Tibial artery (tissue), 4 donors: ENCODE results near the gene KRTAP10-9.

ENCODE experiments used
- DNase-seq, 2 donors: peaks; one replicate each; pipeline ENCODE4 v3.0.0-alpha.2; 2019
- H3K27ac ChIP-seq, 2 donors: fragments of 200-600 bp; sonication (generic) in 1 of 2; 1 replicate in 1 of 2; 2 replicates in 1 of 2; pipeline ENCODE4 v1.5.1; 2018 to 2019; ENCODE audit warnings: mild to moderate bottlenecking in 1 of 2
- H3K27me3 ChIP-seq, 2 donors: fragments of 200-600 bp; sonication (generic) in 1 of 2; one replicate each; pipeline versions ENCODE4 v1.5.1 to v1.6.0; 2016 to 2019
- H3K36me3 ChIP-seq, 3 donors: fragments of 200-600 bp; sonication (generic) in 2 of 3; one replicate each; pipeline ENCODE4 v1.5.1; 2016 to 2019; ENCODE audit warnings: mild to moderate bottlenecking in 2 of 3
- H3K4me1 ChIP-seq, 4 donors: fragments of 200-600 bp; sonication (generic) in 2 of 4; 1 replicate in 3 of 4; 2 replicates in 1 of 4; pipeline ENCODE4 v1.5.1; 2016 to 2019
- H3K4me3 ChIP-seq, 2 donors: fragments of 200-600 bp; sonication (generic) in 1 of 2; 1 replicate in 1 of 2; 2 replicates in 1 of 2; pipeline ENCODE4 v1.5.1; 2018 to 2019; ENCODE audit warnings: mild to moderate bottlenecking in 2 of 2
- H3K9me3 ChIP-seq, 3 donors: fragments of 200-600 bp; sonication (generic) in 1 of 3; one replicate each; pipeline ENCODE4 v1.5.1; 2016 to 2019
- CTCF ChIP-seq, 2 experiments: fragments of 200-600 bp in 1 of 2; fragments of 450-650 bp in 1 of 2; IDR thresholded peaks; one replicate each; pipeline ENCODE4 v1.5.1; 2017 to 2019; ENCODE audit warnings: antibody characterized with exemption in 2 of 2, mild to moderate bottlenecking in 1 of 2, moderate library complexity in 1 of 2
- intact Hi-C: fragments of 100-400 bp; cut with DNase I; formaldehyde crosslinking; loops from one replicate; pipeline ENCODE4 v1.15.0; 2023; ENCODE audit warnings: low total_unique reads

KRTAP10-9 gene

GRCh38 chr21:44615466-44615865 lies 11.4 kb upstream of the KRTAP10-9 start:
- no peak for DNase-seq
- intact Hi-C loops, result no loop called here
- H3K4me3 ChIP-seq, result no peak overlapping the region
- H3K36me3 ChIP-seq, result no peaks in the 10 kb centered on the region
- no peak overlapping the region for H3K27ac ChIP-seq
- H3K27me3 ChIP-seq, result peaks cover 0 to 41% of the 10 kb centered on the region in 2 donors
- H3K4me1 ChIP-seq, result no peaks in the 10 kb centered on the region
- peaks cover 0 to 15% (median 8%) of the 10 kb centered on the region in 3 donors for H3K9me3 ChIP-seq
- no peak for TF ChIP-seq CTCF (IDR thresholded peaks at IDR 0.05)

- DNase-seq, result no peak
- Histone ChIP-seq H3K4me3 (no peak overlapping the region), H3K36me3 (no peaks in the 10 kb centered on the region), H3K9me3 (peaks cover 0 to 13% (median 6%) of the 10 kb centered on the region in 3 donors), H3K4me1 (no peaks in the 10 kb centered on the region), H3K27me3 (peaks cover 0 to 41% of the 10 kb centered on the region in 2 donors), H3K27ac (no peak overlapping the region)
- TF ChIP-seq CTCF (IDR thresholded peaks at IDR 0.05), result no peak
- intact Hi-C loops, result no loop called here
These were observed 10.8 kb upstream of the KRTAP10-9 start for GRCh38 chr21:44615911-44616590.

GRCh38 chr21:44616591-44616926 lies 10.3 kb upstream of the KRTAP10-9 start:
- DNase-seq, result no peak
- no peak for TF ChIP-seq CTCF (IDR thresholded peaks at IDR 0.05)
- peaks cover 0 to 41% of the 10 kb centered on the region in 2 donors for H3K27me3 ChIP-seq
- H3K4me3 ChIP-seq, result no peak overlapping the region
- H3K4me1 ChIP-seq, result no peaks in the 10 kb centered on the region
- H3K27ac ChIP-seq, result no peak overlapping the region
- intact Hi-C loops, result no loop called here
- H3K36me3 ChIP-seq, result no peaks in the 10 kb centered on the region
- peaks cover 0 to 10% (median 3%) of the 10 kb centered on the region in 3 donors for H3K9me3 ChIP-seq

- intact Hi-C loops, result no loop called here
- Histone ChIP-seq H3K36me3 (no peaks in the 10 kb centered on the region), H3K27ac (no peak overlapping the region), H3K9me3 (peaks cover 0 to 5% (median 0%) of the 10 kb centered on the region in 3 donors), H3K4me3 (no peak overlapping the region), H3K4me1 (no peaks in the 10 kb centered on the region), H3K27me3 (peaks cover 0 to 40% of the 10 kb centered on the region in 2 donors)
- DNase-seq, result no peak
- no peak for TF ChIP-seq CTCF (IDR thresholded peaks at IDR 0.05)
These were observed 9.8 kb upstream of the KRTAP10-9 start for GRCh38 chr21:44617071-44617501.

GRCh38 chr21:44618504-44618903 lies 8.4 kb upstream of the KRTAP10-9 start:
- Histone ChIP-seq H3K9me3 (peaks cover 0 to 13% (median 3%) of the 10 kb centered on the region in 3 donors), H3K4me3 (no peak overlapping the region), H3K36me3 (no peaks in the 10 kb centered on the region), H3K27me3 (peaks cover 0 to 27% of the 10 kb centered on the region in 2 donors), H3K4me1 (no peaks in the 10 kb centered on the region), H3K27ac (no peak overlapping the region)
- TF ChIP-seq CTCF (IDR thresholded peaks at IDR 0.05), result no peak
- peak in 1 of 2 donors; percentile 55 for DNase-seq
- intact Hi-C loops, result no loop called here
